DOHH2 (cell line): ENCODE measurements around the gene MRFAP1.

Experiments used
- H3F3A ChIP-seq: fragments of 200-600 bp; sonication (generic), shearing (Covaris generic); 2 replicates; pipeline ENCODE4 v1.6.0; 2016; ENCODE audit warnings: antibody characterized with exemption, mild to moderate bottlenecking; ENCODE audit not compliant: control insufficient read depth, insufficient read depth
- H3K27ac ChIP-seq: fragments of 200-600 bp; sonication (generic); 2 replicates; pipeline ENCODE4 v1.5.1; 2014; ENCODE audit warnings: low read depth, mild to moderate bottlenecking, low read length, moderate library complexity
- H3K27me3 ChIP-seq: fragments of 200-600 bp; sonication (generic); 2 replicates; pipeline ENCODE4 v1.6.1; 2014; ENCODE audit warnings: mild to moderate bottlenecking, low read length, mixed read lengths; ENCODE audit not compliant: control insufficient read depth
- H3K36me3 ChIP-seq: fragments of 200-600 bp; sonication (generic); 2 replicates; pipeline ENCODE4 v1.6.1; 2014; ENCODE audit warnings: mild to moderate bottlenecking, low read length, moderate library complexity, mixed read lengths; ENCODE audit not compliant: control insufficient read depth
- H3K4me1 ChIP-seq: fragments of 200-600 bp; sonication (generic); 2 replicates; pipeline ENCODE4 v1.6.1; 2014; ENCODE audit warnings: mild to moderate bottlenecking, low read length, mixed read lengths; ENCODE audit not compliant: control insufficient read depth
- H3K4me2 ChIP-seq: fragments of 200-600 bp; sonication (generic); 2 replicates; pipeline ENCODE4 v1.6.0; 2014; ENCODE audit warnings: mild to moderate bottlenecking, low read length, moderate library complexity
- H3K4me3 ChIP-seq: fragments of 200-600 bp; sonication (generic); 2 replicates; pipeline ENCODE4 v1.5.1; 2014; ENCODE audit warnings: mild to moderate bottlenecking, low read length, mixed read lengths
- H3K79me2 ChIP-seq: fragments of 200-600 bp; sonication (generic); 2 replicates; pipeline ENCODE4 v1.6.1; 2014; ENCODE audit warnings: mild to moderate bottlenecking, low read length, mixed read lengths; ENCODE audit not compliant: control insufficient read depth
- H3K9me2 ChIP-seq: fragments of 200-600 bp; sonication (generic); replicated peaks from 2 replicates; pipeline ENCODE4 v1.6.1; 2014; ENCODE audit warnings: mild to moderate bottlenecking, low read length, mixed read lengths; ENCODE audit not compliant: control insufficient read depth
- H3K9me3 ChIP-seq: fragments of 200-600 bp; sonication (generic); 2 replicates; pipeline ENCODE4 v1.6.1; 2014; ENCODE audit warnings: antibody characterized with exemption, low read length, mixed read lengths; ENCODE audit not compliant: control insufficient read depth, insufficient read depth
- H4K20me1 ChIP-seq: fragments of 200-600 bp; sonication (generic); 2 replicates; pipeline ENCODE4 v1.6.0; 2014; ENCODE audit warnings: low read depth, mild to moderate bottlenecking, antibody characterized with exemption, low read length, moderate library complexity; ENCODE audit not compliant: control insufficient read depth, insufficient read depth
- EZH2phosphoT487 ChIP-seq: fragments of 200-600 bp; sonication (generic); IDR thresholded peaks from 2 replicates; pipeline ENCODE4 v1.6.1; 2017; ENCODE audit warnings: borderline replicate concordance, mild to moderate bottlenecking, antibody characterized with exemption, low read length, moderate library complexity, mixed read lengths
- TF ChIP-seq, protein P1 (sequence below): fragments of 200-600 bp; sonication (generic); IDR thresholded peaks from one replicate; pipeline ENCODE4 v1.5.1; 2014; ENCODE audit warnings: antibody characterized with exemption, mild to moderate bottlenecking, low read depth, low read length; ENCODE audit not compliant: poor library complexity, severe bottlenecking

Gene MRFAP1

GRCh38 chr4:6673660-6674499 is 33.4 kb downstream of the MRFAP1 start:
- TF ChIP-seq, protein P1, sequence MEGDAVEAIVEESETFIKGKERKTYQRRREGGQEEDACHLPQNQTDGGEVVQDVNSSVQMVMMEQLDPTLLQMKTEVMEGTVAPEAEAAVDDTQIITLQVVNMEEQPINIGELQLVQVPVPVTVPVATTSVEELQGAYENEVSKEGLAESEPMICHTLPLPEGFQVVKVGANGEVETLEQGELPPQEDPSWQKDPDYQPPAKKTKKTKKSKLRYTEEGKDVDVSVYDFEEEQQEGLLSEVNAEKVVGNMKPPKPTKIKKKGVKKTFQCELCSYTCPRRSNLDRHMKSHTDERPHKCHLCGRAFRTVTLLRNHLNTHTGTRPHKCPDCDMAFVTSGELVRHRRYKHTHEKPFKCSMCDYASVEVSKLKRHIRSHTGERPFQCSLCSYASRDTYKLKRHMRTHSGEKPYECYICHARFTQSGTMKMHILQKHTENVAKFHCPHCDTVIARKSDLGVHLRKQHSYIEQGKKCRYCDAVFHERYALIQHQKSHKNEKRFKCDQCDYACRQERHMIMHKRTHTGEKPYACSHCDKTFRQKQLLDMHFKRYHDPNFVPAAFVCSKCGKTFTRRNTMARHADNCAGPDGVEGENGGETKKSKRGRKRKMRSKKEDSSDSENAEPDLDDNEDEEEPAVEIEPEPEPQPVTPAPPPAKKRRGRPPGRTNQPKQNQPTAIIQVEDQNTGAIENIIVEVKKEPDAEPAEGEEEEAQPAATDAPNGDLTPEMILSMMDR: no peak
- no peak for TF ChIP-seq EZH2phosphoT487
- Histone ChIP-seq H3K79me2 (peaks cover 46% of the 10 kb centered on the region), H3K9me3 (no peaks in the 10 kb centered on the region), H3K4me3 (peak overlapping the region; percentile 80), H3K36me3 (peaks cover 34% of the 10 kb centered on the region), H3F3A (no peaks in the 10 kb centered on the region), H3K27me3 (no peaks in the 10 kb centered on the region), H3K9me2 (no peaks in the 10 kb centered on the region), H4K20me1 (peaks cover 14% of the 10 kb centered on the region; the same call in 1 of the 2 replicates), H3K4me2 (peak overlapping the region; percentile 64), H3K4me1 (peaks cover 36% of the 10 kb centered on the region), H3K27ac (peak overlapping the region; percentile 78)

DNA sequence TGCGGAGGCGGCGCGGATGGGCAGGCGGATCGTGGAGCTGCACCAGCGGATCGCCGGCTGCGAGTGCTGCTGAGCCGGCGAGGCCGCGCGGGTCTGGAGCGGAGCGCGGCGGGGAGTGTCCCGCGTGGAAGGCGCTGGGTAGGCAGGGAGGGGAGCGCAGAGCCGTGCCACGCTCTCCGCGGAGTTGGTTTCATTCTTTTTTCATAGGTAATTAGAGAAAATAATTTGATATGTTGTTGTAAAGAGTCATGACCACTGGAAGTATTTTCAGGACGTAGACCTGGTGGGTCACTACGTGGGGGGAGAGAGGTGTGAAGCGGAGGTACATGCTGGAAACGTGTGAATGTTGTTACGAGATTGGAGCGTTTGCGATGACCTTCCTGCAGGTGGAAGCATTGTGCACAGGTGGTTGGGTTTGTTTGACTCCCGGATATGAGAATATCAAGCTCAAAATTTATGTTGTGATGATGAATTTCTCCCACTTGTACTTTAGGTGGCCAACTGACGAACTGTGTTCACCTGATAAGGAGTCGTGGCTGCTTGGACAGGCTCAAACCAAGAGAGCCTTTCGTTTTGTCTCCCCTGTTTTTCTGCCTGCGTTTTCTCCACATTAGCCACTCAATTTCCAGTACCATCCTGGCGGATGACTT is 34.1 kb downstream of the MRFAP1 start:
- Histone ChIP-seq H4K20me1 (peaks cover 14% of the 10 kb centered on the region; the same call in 1 of the 2 replicates), H3K9me2 (no peaks in the 10 kb centered on the region), H3F3A (peaks cover 3% of the 10 kb centered on the region; the same call in 1 of the 2 replicates), H3K27ac (peak overlapping the region; percentile 78), H3K4me2 (peak overlapping the region; percentile 64), H3K4me1 (peaks cover 36% of the 10 kb centered on the region), H3K79me2 (peaks cover 48% of the 10 kb centered on the region), H3K27me3 (no peaks in the 10 kb centered on the region), H3K36me3 (peaks cover 34% of the 10 kb centered on the region), H3K4me3 (peak overlapping the region; percentile 80), H3K9me3 (no peaks in the 10 kb centered on the region)
- TF ChIP-seq, protein P1: peak; percentile 66
- no peak for TF ChIP-seq EZH2phosphoT487

GRCh38 chr4:6676722-6677558 is 36.5 kb downstream of the MRFAP1 start:
- no peaks in the 10 kb centered on the region for H3K27me3 ChIP-seq
- TF ChIP-seq, protein P1: no peak
- no peak for TF ChIP-seq EZH2phosphoT487

More at GRCh38 chr4:6676722-6677558, 36.5 kb downstream of the MRFAP1 start:
- no peak overlapping the region for H3K27ac ChIP-seq
- H3F3A ChIP-seq: peaks cover 10% of the 10 kb centered on the region
- no peaks in the 10 kb centered on the region for H3K9me2 ChIP-seq
- H4K20me1 ChIP-seq: peaks cover 14% of the 10 kb centered on the region; the same call in 1 of the 2 replicates
- peaks cover 36% of the 10 kb centered on the region for H3K4me1 ChIP-seq
- no peaks in the 10 kb centered on the region for H3K9me3 ChIP-seq
- peak overlapping the region; percentile 80 for H3K4me3 ChIP-seq
- peaks cover 56% of the 10 kb centered on the region for H3K79me2 ChIP-seq
- H3K4me2 ChIP-seq: peak overlapping the region; percentile 64
- H3K36me3 ChIP-seq: peaks cover 34% of the 10 kb centered on the region
